Muscle layer of colon (tissue), 2 donors: ENCODE measurements around the gene DCC.

ENCODE experiments used
- H3K27ac ChIP-seq: one replicate; pipeline ENCODE4 v1.7.0; 2013; ENCODE audit warnings: low read depth, mild to moderate bottlenecking, low read length, moderate library complexity
- H3K27me3 ChIP-seq, 2 donors: one replicate each; pipeline ENCODE4 v1.7.0; 2013; ENCODE audit warnings: low read length in 2 of 2, mild to moderate bottlenecking in 2 of 2; ENCODE audit not compliant: insufficient read depth in 2 of 2, control insufficient read depth in 1 of 2
- H3K36me3 ChIP-seq: one replicate; pipeline ENCODE4 v1.7.0; 2013; ENCODE audit warnings: mild to moderate bottlenecking, low read length; ENCODE audit not compliant: insufficient read depth
- H3K4me1 ChIP-seq: one replicate; pipeline ENCODE4 v1.7.0; 2013; ENCODE audit warnings: mild to moderate bottlenecking, low read length; ENCODE audit not compliant: insufficient read depth
- H3K4me3 ChIP-seq, 2 donors: one replicate each; pipeline ENCODE4 v1.7.0; 2013; ENCODE audit warnings: low read length in 2 of 2, low read depth in 1 of 2, mild to moderate bottlenecking in 1 of 2, moderate library complexity in 1 of 2
- H3K9ac ChIP-seq: one replicate; pipeline ENCODE4 v1.7.0; 2013; ENCODE audit warnings: low read length
- H3K9me3 ChIP-seq: one replicate; pipeline ENCODE4 v1.7.0; 2013; ENCODE audit warnings: mild to moderate bottlenecking, low read length
- donor health status: abdominal sarcoma.
- donor health status: Adenocarcinoma of cecum.

Gene DCC

GRCh38 chr18:52945552-52945951 lies 605.6 kb downstream of the DCC start:
- Histone ChIP-seq H3K27ac (no peak overlapping the region), H3K9me3 (no peaks in the 10 kb centered on the region), H3K4me3 (no peak overlapping the region), H3K4me1 (no peaks in the 10 kb centered on the region), H3K9ac (no peak overlapping the region), H3K27me3 (no peaks in the 10 kb centered on the region), H3K36me3 (no peaks in the 10 kb centered on the region)

- Histone ChIP-seq H3K36me3 (no peaks in the 10 kb centered on the region), H3K9me3 (no peaks in the 10 kb centered on the region), H3K27ac (no peak overlapping the region), H3K9ac (no peak overlapping the region), H3K4me3 (no peak overlapping the region), H3K27me3 (no peaks in the 10 kb centered on the region), H3K4me1 (no peaks in the 10 kb centered on the region)
Observed at GRCh38 chr18:52948868-52949444, 609.0 kb downstream of the DCC start.

DNA sequence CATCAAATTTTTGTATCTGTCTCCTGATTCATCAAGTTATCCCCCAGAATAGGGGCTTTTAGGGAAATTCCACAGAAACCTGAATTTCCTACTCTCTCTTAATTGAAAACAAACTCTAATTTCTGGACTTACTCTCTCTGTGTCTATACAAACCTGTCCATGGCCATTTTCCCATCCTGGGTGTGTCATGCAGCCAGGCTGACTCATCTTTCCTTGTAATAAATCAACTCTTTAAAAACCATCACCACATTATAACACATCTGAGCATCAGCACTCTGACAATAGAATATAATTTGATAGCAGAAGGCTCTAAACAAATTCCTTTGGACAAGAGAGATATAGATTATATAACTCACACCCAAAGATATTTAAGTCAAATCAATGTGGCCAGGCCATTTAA lies 610.2 kb downstream of the DCC start:
- Histone ChIP-seq H3K36me3 (no peaks in the 10 kb centered on the region), H3K4me1 (no peaks in the 10 kb centered on the region), H3K27ac (no peak overlapping the region), H3K9ac (no peak overlapping the region), H3K27me3 (no peaks in the 10 kb centered on the region), H3K4me3 (no peak overlapping the region), H3K9me3 (no peaks in the 10 kb centered on the region)

DNA sequence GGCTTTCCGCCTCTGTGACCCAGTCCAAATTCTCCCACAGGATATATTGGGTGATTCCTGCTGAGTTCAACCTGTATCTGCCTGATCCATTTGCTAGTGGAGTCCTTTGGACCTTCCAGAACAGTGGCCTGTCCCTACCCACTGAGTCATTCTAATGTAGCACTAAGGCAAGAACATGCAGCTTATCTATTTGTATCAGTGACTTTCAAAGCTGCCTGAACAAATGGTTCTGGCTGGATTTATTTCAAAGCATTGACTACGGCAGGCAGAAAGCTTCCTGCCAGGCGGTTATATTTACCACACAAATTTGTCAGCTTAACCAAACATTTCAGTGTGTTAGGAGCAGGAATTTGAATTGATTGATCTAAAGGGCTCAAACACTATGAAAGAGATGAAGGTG lies 613.4 kb downstream of the DCC start:
- no peaks in the 10 kb centered on the region for H3K9me3 ChIP-seq
- no peaks in the 10 kb centered on the region for H3K4me1 ChIP-seq
- no peak overlapping the region for H3K9ac ChIP-seq
- H3K27me3 ChIP-seq, result no peaks in the 10 kb centered on the region
- H3K27ac ChIP-seq, result no peak overlapping the region
- H3K4me3 ChIP-seq, result no peak overlapping the region
- no peaks in the 10 kb centered on the region for H3K36me3 ChIP-seq

- no peaks in the 10 kb centered on the region for H3K9me3 ChIP-seq
- no peaks in the 10 kb centered on the region for H3K27me3 ChIP-seq
- no peak overlapping the region for H3K4me3 ChIP-seq
- no peaks in the 10 kb centered on the region for H3K36me3 ChIP-seq
- no peak overlapping the region for H3K27ac ChIP-seq
- no peak overlapping the region for H3K9ac ChIP-seq
- H3K4me1 ChIP-seq, result no peaks in the 10 kb centered on the region
Observed at GRCh38 chr18:52963481-52963880, 623.5 kb downstream of the DCC start.

- Histone ChIP-seq H3K36me3 (no peaks in the 10 kb centered on the region), H3K27me3 (no peaks in the 10 kb centered on the region), H3K4me3 (no peak overlapping the region), H3K9ac (no peak overlapping the region), H3K9me3 (no peaks in the 10 kb centered on the region), H3K4me1 (no peaks in the 10 kb centered on the region), H3K27ac (no peak overlapping the region)
Observed at GRCh38 chr18:52970686-52971085, 630.7 kb downstream of the DCC start.

- Histone ChIP-seq H3K9me3 (no peaks in the 10 kb centered on the region), H3K4me3 (no peak overlapping the region), H3K36me3 (no peaks in the 10 kb centered on the region), H3K27me3 (no peaks in the 10 kb centered on the region), H3K27ac (no peak overlapping the region), H3K4me1 (no peaks in the 10 kb centered on the region), H3K9ac (no peak overlapping the region)
Observed at GRCh38 chr18:52971097-52971496, 631.1 kb downstream of the DCC start.

GRCh38 chr18:52979892-52980291 lies 639.9 kb downstream of the DCC start:
- no peaks in the 10 kb centered on the region for H3K9me3 ChIP-seq
- no peak overlapping the region for H3K9ac ChIP-seq
- no peaks in the 10 kb centered on the region for H3K27me3 ChIP-seq
- H3K27ac ChIP-seq, result no peak overlapping the region
- H3K4me3 ChIP-seq, result no peak overlapping the region
- no peaks in the 10 kb centered on the region for H3K4me1 ChIP-seq
- H3K36me3 ChIP-seq, result no peaks in the 10 kb centered on the region

DNA sequence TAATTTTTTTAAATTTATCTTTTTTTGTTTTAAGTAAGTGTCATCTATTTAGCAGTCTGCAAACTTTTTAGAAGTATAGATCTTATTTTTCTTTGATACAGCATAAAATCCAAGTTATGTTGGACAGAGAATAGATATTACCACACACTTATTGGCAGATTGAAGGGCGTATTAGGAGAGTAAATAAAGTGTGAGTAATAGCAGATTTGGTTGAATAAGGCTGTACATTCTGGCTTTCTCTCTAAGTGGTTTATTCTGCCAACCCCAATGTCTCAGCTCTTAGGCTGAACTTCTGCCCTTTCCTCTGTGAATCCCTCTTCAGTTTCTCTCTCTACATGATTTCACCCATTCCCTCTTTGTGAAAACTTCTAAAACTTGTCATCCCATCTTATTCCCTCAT lies 651.2 kb downstream of the DCC start:
- Histone ChIP-seq H3K9ac (no peak overlapping the region), H3K9me3 (no peaks in the 10 kb centered on the region), H3K4me3 (no peak overlapping the region)

GRCh38 chr18:52992041-52992440 lies 652.0 kb downstream of the DCC start:
- Histone ChIP-seq H3K4me1 (no peaks in the 10 kb centered on the region), H3K4me3 (no peak overlapping the region), H3K9ac (no peak overlapping the region), H3K27ac (no peak overlapping the region), H3K9me3 (no peaks in the 10 kb centered on the region), H3K27me3 (no peaks in the 10 kb centered on the region), H3K36me3 (no peaks in the 10 kb centered on the region)

More for the DNA sequence above, 651.2 kb downstream of the DCC start:
- Histone ChIP-seq H3K36me3 (no peaks in the 10 kb centered on the region), H3K27me3 (no peaks in the 10 kb centered on the region), H3K4me1 (no peaks in the 10 kb centered on the region), H3K27ac (no peak overlapping the region)

GRCh38 chr18:52995875-52996274 lies 655.9 kb downstream of the DCC start:
- H3K9me3 ChIP-seq, result no peaks in the 10 kb centered on the region
- no peaks in the 10 kb centered on the region for H3K36me3 ChIP-seq
- H3K27me3 ChIP-seq, result no peaks in the 10 kb centered on the region

DNA sequence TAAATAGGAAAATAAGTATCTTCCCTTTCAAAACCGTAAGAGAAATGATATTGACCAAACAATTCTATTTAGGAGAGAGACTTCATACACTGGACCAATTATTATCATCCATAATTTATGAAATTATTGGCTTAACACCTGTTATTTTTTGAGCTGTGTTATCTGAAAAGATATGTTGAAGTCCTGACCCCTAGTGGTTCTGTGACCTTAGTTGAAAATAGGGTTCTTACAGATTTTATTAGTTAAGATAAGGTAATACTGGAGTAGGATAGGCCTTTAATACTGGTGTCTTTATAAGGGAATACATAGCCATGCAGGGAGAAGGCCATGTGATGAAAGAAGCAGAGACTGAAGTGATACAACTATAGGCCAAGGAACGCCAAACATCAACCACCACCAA lies 659.6 kb downstream of the DCC start:
- Histone ChIP-seq H3K4me3 (no peak overlapping the region), H3K36me3 (no peaks in the 10 kb centered on the region), H3K9me3 (no peaks in the 10 kb centered on the region)

More at GRCh38 chr18:52995875-52996274, 655.9 kb downstream of the DCC start:
- H3K9ac ChIP-seq, result no peak overlapping the region
- H3K27ac ChIP-seq, result no peak overlapping the region
- no peaks in the 10 kb centered on the region for H3K4me1 ChIP-seq
- H3K4me3 ChIP-seq, result no peak overlapping the region

More for the DNA sequence above, 659.6 kb downstream of the DCC start:
- Histone ChIP-seq H3K4me1 (no peaks in the 10 kb centered on the region), H3K27me3 (no peaks in the 10 kb centered on the region), H3K27ac (no peak overlapping the region), H3K9ac (no peak overlapping the region)
